ENCODE results near the gene CDH22. TPM values are rescaled to one million over a fixed set of nuclear protein-coding genes. Genes with fewer than 3 reads are reported as not detected.

Gene CDH22
- total and polyA plus RNA-seq, 2 donors (not counting 1 experiment from before 2014, with no cell fraction given), result not detected

DNA sequence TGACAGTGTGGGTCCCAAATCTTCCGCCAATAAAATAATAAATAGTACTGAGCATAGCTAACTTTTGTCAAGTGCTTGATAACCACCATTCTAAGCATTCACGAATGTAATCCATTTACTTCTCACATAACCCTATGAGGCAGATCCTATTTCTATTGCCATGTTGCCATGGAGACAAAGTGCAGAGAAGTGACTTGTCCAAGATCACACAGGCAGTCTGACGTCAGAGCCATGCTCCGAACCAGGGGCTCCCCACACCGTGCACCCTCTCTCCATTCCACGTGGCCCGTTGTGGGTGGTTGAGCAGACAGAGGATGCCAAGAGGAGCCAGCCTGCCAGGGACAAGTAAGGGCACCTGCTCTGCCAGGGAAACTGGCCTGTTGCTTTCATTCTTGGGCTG, 38.9 kb downstream of the CDH22 start:
- no peak for TF ChIP-seq EZH2 (IDR thresholded peaks at IDR 0.05; ENCODE audit: borderline replicate concordance, insufficient read depth, low read depth, low read length, poor library complexity, severe bottlenecking)
- POLR2A ChIA-PET, result no interaction called here
- H3K4me1 ChIP-seq (ENCODE audit: control insufficient read depth in 2 of 2, insufficient read depth in 2 of 2, low read length in 2 of 2), result no peaks in the 10 kb centered on the region
- DNase-seq, result no peak
- ATAC-seq (ENCODE audit: low read depth), result no peak
- peaks cover 0 to 9% (median 4%) of the 10 kb centered on the region in 3 donors for H3K9me3 ChIP-seq (ENCODE audit: control extremely low read depth in 1 of 3, control insufficient read depth in 2 of 3, insufficient read depth in 1 of 3, low read length in 2 of 3)
- peaks cover 0 to 52% (median 6%) of the 10 kb centered on the region in 4 experiments for H3K27me3 ChIP-seq (replicated peaks in 1 of 4; ENCODE audit: control extremely low read depth in 1 of 4, control insufficient read depth in 3 of 4, insufficient read depth in 4 of 4, low read length in 3 of 4)
- H3K4me2 ChIP-seq (replicated peaks; ENCODE audit: low read depth, low read length, poor library complexity, severe bottlenecking), result no peak overlapping the region
- H4K20me1 ChIP-seq (ENCODE audit: control insufficient read depth, insufficient read depth, low read length, poor library complexity, severe bottlenecking), result no peaks in the 10 kb centered on the region
- intact Hi-C loops (cut with micrococcal nuclease), result no loop called here
- Mint-ChIP-seq H3K27me3 (peaks cover 60% of the 10 kb centered on the region), H3K27ac (no peak overlapping the region), H3K9me3 (ENCODE audit: insufficient read depth) (peaks cover 4% of the 10 kb centered on the region), H3K4me1 (no peaks in the 10 kb centered on the region), H3K4me3 (no peak overlapping the region)
- H2AFZ ChIP-seq (ENCODE audit: insufficient read depth, low read depth, low read length, poor library complexity, severe bottlenecking), result no peak overlapping the region
- no peak overlapping the region for H3K4me3 ChIP-seq (ENCODE audit: control extremely low read depth in 1 of 5, extremely low read depth in 1 of 5, insufficient read depth in 1 of 5, low read depth in 2 of 5, low read length in 4 of 5)
- no peaks in the 10 kb centered on the region for H3K79me2 ChIP-seq (ENCODE audit: control insufficient read depth, insufficient read depth, low read length)
- H3K36me3 ChIP-seq (replicated peaks in 1 of 2; ENCODE audit: control extremely low read depth in 1 of 2, control insufficient read depth in 1 of 2, extremely low read depth in 1 of 2, insufficient read depth in 2 of 2, low read length in 1 of 2), result no peaks in the 10 kb centered on the region
- 92% methylated on average over 2 of the region's 7 CpGs for WGBS (ENCODE audit: insufficient coverage)
- CTCF ChIA-PET, result no interaction called here
- no peak overlapping the region for H3K9ac ChIP-seq (ENCODE audit: low read length)
- no peak overlapping the region for H3K27ac ChIP-seq (ENCODE audit: low read length in 2 of 2)

DNA sequence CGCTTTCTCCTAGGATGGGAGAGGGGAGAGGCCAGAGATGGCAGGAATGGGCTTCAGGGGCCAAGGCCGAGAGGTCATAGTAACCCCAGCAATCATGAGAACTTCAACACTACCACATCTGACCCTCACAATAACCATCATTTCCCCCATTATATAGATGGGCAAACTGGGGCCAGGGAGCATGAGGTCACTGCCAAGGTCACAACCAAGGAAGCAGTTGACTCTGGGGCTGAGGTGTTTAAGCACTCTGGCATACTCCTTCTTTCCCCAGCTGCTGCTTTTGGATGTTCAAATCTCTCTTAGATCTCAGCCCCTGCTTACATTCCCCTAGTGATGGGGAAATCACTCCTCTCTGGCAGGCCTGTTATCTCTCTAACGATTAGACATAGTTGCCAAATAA, 39.6 kb downstream of the CDH22 start:
- H3K4me3 Mint-ChIP-seq, result no peak overlapping the region
- TF ChIP-seq, protein P1, sequence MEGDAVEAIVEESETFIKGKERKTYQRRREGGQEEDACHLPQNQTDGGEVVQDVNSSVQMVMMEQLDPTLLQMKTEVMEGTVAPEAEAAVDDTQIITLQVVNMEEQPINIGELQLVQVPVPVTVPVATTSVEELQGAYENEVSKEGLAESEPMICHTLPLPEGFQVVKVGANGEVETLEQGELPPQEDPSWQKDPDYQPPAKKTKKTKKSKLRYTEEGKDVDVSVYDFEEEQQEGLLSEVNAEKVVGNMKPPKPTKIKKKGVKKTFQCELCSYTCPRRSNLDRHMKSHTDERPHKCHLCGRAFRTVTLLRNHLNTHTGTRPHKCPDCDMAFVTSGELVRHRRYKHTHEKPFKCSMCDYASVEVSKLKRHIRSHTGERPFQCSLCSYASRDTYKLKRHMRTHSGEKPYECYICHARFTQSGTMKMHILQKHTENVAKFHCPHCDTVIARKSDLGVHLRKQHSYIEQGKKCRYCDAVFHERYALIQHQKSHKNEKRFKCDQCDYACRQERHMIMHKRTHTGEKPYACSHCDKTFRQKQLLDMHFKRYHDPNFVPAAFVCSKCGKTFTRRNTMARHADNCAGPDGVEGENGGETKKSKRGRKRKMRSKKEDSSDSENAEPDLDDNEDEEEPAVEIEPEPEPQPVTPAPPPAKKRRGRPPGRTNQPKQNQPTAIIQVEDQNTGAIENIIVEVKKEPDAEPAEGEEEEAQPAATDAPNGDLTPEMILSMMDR (IDR thresholded peaks at IDR 0.05), result no peak
- TF ChIP-seq EZH2 (IDR thresholded peaks at IDR 0.05; ENCODE audit: borderline replicate concordance, insufficient read depth, low read depth, low read length, poor library complexity, severe bottlenecking), result no peak
- no peak overlapping the region for H3K9ac ChIP-seq (ENCODE audit: low read length)

More for the DNA sequence above, 39.6 kb downstream of the CDH22 start:
- Histone ChIP-seq H3K4me2 (replicated peaks; ENCODE audit: low read depth, low read length, poor library complexity, severe bottlenecking) (no peak overlapping the region), H3K79me2 (ENCODE audit: control insufficient read depth, insufficient read depth, low read length) (no peaks in the 10 kb centered on the region), H4K20me1 (ENCODE audit: control insufficient read depth, insufficient read depth, low read length, poor library complexity, severe bottlenecking) (no peaks in the 10 kb centered on the region), H2AFZ (ENCODE audit: insufficient read depth, low read depth, low read length, poor library complexity, severe bottlenecking) (no peak overlapping the region), H3K4me1 (ENCODE audit: control insufficient read depth in 2 of 2, insufficient read depth in 2 of 2, low read length in 2 of 2) (no peaks in the 10 kb centered on the region), H3K27me3 (replicated peaks in 1 of 4; ENCODE audit: control extremely low read depth in 1 of 4, control insufficient read depth in 3 of 4, insufficient read depth in 4 of 4, low read length in 3 of 4) (peaks cover 0 to 48% (median 6%) of the 10 kb centered on the region in 4 experiments), H3K27ac (ENCODE audit: low read length in 2 of 2) (no peak overlapping the region), H3K4me3 (ENCODE audit: control extremely low read depth in 1 of 5, extremely low read depth in 1 of 5, insufficient read depth in 1 of 5, low read depth in 2 of 5, low read length in 4 of 5) (no peak overlapping the region), H3K36me3 (replicated peaks in 1 of 2; ENCODE audit: control extremely low read depth in 1 of 2, control insufficient read depth in 1 of 2, extremely low read depth in 1 of 2, insufficient read depth in 2 of 2, low read length in 1 of 2) (no peaks in the 10 kb centered on the region), H3K9me3 (ENCODE audit: control extremely low read depth in 1 of 3, control insufficient read depth in 2 of 3, insufficient read depth in 1 of 3, low read length in 2 of 3) (peaks cover 0 to 4% (median 4%) of the 10 kb centered on the region in 3 donors)
- no peaks in the 10 kb centered on the region for H3K4me1 Mint-ChIP-seq
- no peak overlapping the region for H3K27ac Mint-ChIP-seq
- H3K9me3 Mint-ChIP-seq (ENCODE audit: insufficient read depth), result peaks cover 4% of the 10 kb centered on the region
- DNase-seq (no peak), ATAC-seq (ENCODE audit: low read depth) (no peak)
- H3K27me3 Mint-ChIP-seq, result peaks cover 65% of the 10 kb centered on the region
- WGBS (ENCODE audit: insufficient coverage), result 100% methylated on average over 1 of the region's 3 CpGs
- ChIA-PET CTCF (no interaction called here), POLR2A (no interaction called here)
- intact Hi-C loops (cut with micrococcal nuclease), result no loop called here
